GM21423 (cell line): ENCODE results near the gene CATSPER4.

Experiments used
- ATAC-seq: cut with Tn5 transposase; IDR thresholded peaks from one replicate; pipeline ENCODE4 v1.9.1; 2021; ENCODE audit warnings: mild to moderate bottlenecking, moderate library complexity; ENCODE audit not compliant: unreplicated experiment

CATSPER4 gene

GRCh38 chr1:26234644-26235370, 44.4 kb downstream of the CATSPER4 start:
- ATAC-seq = no peak

- ATAC-seq = no peak
These were observed 47.0 kb downstream of the CATSPER4 start for GRCh38 chr1:26237230-26237966.

GRCh38 chr1:26239936-26240335, 49.5 kb downstream of the CATSPER4 start:
- no peak for ATAC-seq
